ENCODE data around the gene SPRR2G.
"Not testable (repeated sequence)": the region's sequence is repeated elsewhere in the genome, so short reads cannot be mapped to it uniquely, and the experiment has no call there.

GRCh38 chr1:153123793-153124192 is 26.9 kb downstream of the SPRR2G start:
- not testable (repeated sequence) for TF ChIP-seq POLR2A (IDR thresholded peaks at IDR 0.05)
- TF ChIP-seq, protein P1, sequence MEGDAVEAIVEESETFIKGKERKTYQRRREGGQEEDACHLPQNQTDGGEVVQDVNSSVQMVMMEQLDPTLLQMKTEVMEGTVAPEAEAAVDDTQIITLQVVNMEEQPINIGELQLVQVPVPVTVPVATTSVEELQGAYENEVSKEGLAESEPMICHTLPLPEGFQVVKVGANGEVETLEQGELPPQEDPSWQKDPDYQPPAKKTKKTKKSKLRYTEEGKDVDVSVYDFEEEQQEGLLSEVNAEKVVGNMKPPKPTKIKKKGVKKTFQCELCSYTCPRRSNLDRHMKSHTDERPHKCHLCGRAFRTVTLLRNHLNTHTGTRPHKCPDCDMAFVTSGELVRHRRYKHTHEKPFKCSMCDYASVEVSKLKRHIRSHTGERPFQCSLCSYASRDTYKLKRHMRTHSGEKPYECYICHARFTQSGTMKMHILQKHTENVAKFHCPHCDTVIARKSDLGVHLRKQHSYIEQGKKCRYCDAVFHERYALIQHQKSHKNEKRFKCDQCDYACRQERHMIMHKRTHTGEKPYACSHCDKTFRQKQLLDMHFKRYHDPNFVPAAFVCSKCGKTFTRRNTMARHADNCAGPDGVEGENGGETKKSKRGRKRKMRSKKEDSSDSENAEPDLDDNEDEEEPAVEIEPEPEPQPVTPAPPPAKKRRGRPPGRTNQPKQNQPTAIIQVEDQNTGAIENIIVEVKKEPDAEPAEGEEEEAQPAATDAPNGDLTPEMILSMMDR (IDR thresholded peaks at IDR 0.05) = not testable (repeated sequence)
